Mammary epithelial cell (primary cell): Measurements from ENCODE around the gene NCKAP5.

ENCODE experiments used
- CTCF ChIP-seq, 2 donors: IDR thresholded peaks in 1 of 2; conservative IDR thresholded peaks in 1 of 2; 2 replicates each; pipeline ENCODE4 v1.5.1; 2011 to 2012; ENCODE audit warnings: inconsistent platforms in 2 of 2, low read length in 2 of 2, mild to moderate bottlenecking in 2 of 2, control low read depth in 1 of 2, low read depth in 1 of 2; ENCODE audit not compliant: insufficient read depth in 1 of 2; ENCODE audit errors: extremely low read depth in 1 of 2
- EZH2 ChIP-seq: IDR thresholded peaks from 2 replicates; pipeline ENCODE4 v1.6.1; 2012; ENCODE audit warnings: low read length, inconsistent platforms, borderline replicate concordance

DNA sequence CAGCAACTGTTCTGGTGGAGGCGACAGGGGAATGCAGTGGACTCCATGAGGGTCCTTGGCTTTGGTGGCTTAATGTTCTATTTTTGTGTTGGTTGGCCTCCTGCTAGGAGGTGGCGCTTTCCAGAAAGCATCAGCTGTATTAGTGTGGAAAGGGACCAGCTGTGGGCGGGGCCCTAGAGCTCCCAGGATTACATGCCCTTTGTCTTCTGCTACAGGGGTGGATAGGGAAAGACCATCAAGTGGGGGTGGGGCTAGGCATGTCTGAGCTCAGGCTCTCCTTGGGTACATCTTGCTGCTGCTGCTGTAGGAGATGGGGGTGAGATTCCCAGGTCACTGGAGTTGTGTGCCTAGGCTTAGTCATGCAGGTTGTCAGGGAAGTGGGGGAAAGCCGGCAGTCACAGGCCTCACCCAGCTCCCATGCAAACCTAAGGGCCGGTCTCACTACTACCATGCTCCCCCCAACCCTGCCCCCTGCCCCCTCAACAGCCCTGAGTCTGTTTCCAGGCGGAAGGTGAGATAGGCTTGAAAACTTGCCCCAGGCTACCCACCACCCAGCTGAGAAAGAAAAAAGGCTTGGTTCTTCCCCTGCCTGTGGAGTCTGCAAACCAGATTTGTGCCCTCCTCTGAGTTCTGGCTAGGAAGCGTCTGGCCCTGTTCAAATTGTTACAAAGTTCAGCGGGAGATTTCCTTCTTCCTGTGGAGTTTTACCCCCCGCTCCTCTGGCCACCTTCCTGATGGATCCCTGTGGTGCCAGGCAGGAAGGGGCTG, 756.9 kb downstream of the NCKAP5 start:
- TF ChIP-seq EZH2 = no peak
- no peak for TF ChIP-seq CTCF (conservative IDR thresholded peaks at IDR 0.05 in 1 of 2, IDR thresholded peaks at IDR 0.05 in 1 of 2; ENCODE audit: extremely low read depth in 1 of 2, insufficient read depth in 1 of 2, low read depth in 1 of 2, low read length in 2 of 2)
